ENCODE data around the gene COPZ1. TPM values are rescaled to one million over a fixed set of nuclear protein-coding genes. Genes with fewer than 3 reads are reported as not detected.

The COPZ1 gene
- total RNA-seq, 2 donors from 2014 or later: 79.2 to 154 TPM

DNA sequence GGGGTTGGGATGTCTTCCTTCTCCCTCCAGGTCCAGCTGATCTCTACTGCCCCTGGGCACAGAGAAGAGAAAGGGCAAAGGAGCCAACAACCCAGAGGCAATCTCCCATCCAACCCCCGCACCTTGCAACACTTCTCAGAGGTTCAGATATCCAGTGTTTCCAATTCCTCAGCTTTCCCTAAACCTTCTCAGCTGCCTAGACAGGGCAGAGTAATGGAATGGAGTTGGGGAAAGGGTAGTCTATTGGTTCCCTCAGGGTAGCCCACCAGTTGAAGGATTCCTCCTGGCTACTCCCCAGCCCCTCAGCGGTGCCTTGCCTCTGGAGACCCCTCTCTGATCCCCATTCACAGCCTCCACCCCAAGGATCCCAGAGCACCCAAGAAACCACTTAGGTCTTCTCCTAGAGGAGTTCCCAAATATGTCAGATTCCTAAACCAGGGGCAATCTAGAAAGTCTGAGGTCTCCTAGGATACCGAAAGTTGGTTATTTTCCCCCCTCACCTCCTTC is 24.7 kb upstream of the COPZ1 start:
- peaks cover 0 to 17% of the 10 kb centered on the region in 2 donors for H3K4me1 ChIP-seq
- no peaks in the 10 kb centered on the region for H3K36me3 ChIP-seq
- no peak overlapping the region for H3K27ac ChIP-seq
- TF ChIP-seq CTCF (IDR thresholded peaks at IDR 0.05): no peak
- no peaks in the 10 kb centered on the region for H3K27me3 ChIP-seq
- peak overlapping the region in 1 of 2 donors; percentile 34 for H3K4me3 ChIP-seq
- H3K9me3 ChIP-seq: no peaks in the 10 kb centered on the region
- no peak for DNase-seq (ENCODE audit: low spot score)

DNA sequence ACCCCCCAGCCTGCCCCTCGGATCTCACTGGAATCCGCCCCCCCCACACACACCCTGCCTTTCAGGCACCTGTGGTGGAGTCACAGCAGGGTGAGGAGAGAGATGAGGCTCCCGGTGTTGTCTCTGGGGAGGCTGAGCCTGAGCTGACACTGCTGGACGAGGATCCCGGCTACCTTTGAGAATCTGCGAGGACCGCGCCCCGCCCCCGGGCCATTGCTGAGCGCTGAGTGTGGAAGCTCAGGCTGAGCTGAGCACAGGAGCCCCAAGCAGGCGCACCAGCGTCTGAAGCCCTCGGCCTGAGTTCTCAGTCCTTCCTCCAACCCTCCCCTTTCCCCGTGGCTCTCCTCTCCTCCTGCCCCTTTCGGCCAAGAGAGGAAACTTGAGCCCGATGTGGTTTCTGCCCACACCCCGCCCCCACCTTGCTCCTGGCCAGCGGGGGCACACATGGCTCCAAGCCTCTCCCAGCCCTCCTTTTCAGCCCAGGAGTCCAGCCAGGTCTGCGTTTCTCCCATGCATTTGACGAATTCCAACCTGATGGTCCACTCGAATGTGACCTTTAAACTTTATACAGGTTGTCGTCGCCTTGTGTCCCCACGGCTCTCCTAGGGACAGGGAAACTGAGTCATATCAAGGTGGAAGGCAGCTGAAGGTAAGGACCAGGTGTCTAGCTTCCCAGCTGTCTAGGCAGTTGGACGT is 24.1 kb upstream of the COPZ1 start, which contains the start of gene NFE2:
TSS of gene NFE2 (minus strand) at position 284 of the 696 bp plus-strand sequence. CDS start 5,767 bp downstream, outside the sequence.
- TF ChIP-seq CTCF (IDR thresholded peaks at IDR 0.05): no peak
- DNase-seq (ENCODE audit: low spot score): no peak
- Histone ChIP-seq H3K27me3 (no peaks in the 10 kb centered on the region), H3K4me1 (peaks cover 0 to 17% of the 10 kb centered on the region in 2 donors), H3K27ac (no peak within 1 kb of the TSS), H3K36me3 (no peaks in the 10 kb centered on the region), H3K4me3 (peak within 1 kb of the TSS in 1 of 2 donors; percentile 34), H3K9me3 (no peaks in the 10 kb centered on the region)

DNA sequence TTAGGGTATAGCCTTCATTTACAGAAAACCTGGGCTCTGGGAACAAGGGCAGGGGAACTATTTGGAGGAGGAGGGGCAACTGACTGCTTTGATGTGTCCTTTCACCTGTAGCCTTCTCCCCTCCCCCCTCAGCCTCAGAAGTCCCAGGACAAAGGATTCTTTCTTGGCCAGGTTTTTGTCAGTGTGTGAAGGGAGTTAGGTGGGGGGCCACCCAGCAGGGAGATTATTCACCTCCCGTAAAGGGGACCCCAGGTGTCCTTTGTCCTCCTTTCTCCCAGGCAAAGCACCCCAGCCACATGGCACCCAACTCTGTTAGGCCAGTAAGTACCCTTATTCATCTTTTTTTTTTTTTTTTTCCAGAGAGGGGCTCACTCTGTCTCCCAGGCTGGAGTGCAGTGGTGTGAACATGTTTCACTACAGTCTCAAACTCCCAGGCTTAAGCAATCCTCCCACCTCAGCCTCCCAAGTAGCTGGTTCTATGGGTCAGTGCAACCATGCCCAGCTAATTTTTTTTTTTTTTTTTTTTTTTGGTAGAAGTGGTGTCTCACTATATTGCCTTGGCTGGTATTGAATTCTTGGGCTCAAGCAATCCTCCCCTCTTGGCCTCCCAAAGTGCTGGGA is 23.4 kb upstream of the COPZ1 start:
- Histone ChIP-seq H3K4me1 (peaks cover 0 to 17% of the 10 kb centered on the region in 2 donors), H3K27me3 (no peaks in the 10 kb centered on the region), H3K9me3 (no peaks in the 10 kb centered on the region), H3K36me3 (no peaks in the 10 kb centered on the region), H3K27ac (no peak overlapping the region), H3K4me3 (no peak overlapping the region)
- no peak for DNase-seq (ENCODE audit: low spot score)
- TF ChIP-seq CTCF (IDR thresholded peaks at IDR 0.05): no peak

- no peaks in the 10 kb centered on the region for H3K36me3 ChIP-seq
- DNase-seq (ENCODE audit: low spot score): no peak
- no peaks in the 10 kb centered on the region for H3K9me3 ChIP-seq
- H3K27ac ChIP-seq: no peak overlapping the region
- no peaks in the 10 kb centered on the region for H3K27me3 ChIP-seq
- no peak overlapping the region for H3K4me3 ChIP-seq
- H3K4me1 ChIP-seq: peaks cover 0 to 17% of the 10 kb centered on the region in 2 donors
- TF ChIP-seq CTCF (IDR thresholded peaks at IDR 0.05): no peak
Measured at GRCh38 chr12:54303640-54304039, 21.3 kb upstream of the COPZ1 start.

GRCh38 chr12:54304187-54304810 is 20.6 kb upstream of the COPZ1 start:
- no peak overlapping the region for H3K4me3 ChIP-seq
- H3K9me3 ChIP-seq: no peaks in the 10 kb centered on the region
- no peaks in the 10 kb centered on the region for H3K36me3 ChIP-seq
- H3K4me1 ChIP-seq: peaks cover 0 to 17% of the 10 kb centered on the region in 2 donors
- no peak for TF ChIP-seq CTCF (IDR thresholded peaks at IDR 0.05)
- H3K27ac ChIP-seq: no peak overlapping the region
- peak; percentile 73 for DNase-seq (ENCODE audit: low spot score)
- no peaks in the 10 kb centered on the region for H3K27me3 ChIP-seq
